ENCODE measurements around the gene HLA-DQA2. TPM values are rescaled to one million over a fixed set of nuclear protein-coding genes. Genes with fewer than 3 reads are reported as not detected.

Gene HLA-DQA2
- total and polyA plus RNA-seq, 2 experiments from 2014 or later = not detected

GRCh38 chr6:32775071-32775470, 33.9 kb downstream of the HLA-DQA2 start (continued):
- TF ChIP-seq, protein P1, sequence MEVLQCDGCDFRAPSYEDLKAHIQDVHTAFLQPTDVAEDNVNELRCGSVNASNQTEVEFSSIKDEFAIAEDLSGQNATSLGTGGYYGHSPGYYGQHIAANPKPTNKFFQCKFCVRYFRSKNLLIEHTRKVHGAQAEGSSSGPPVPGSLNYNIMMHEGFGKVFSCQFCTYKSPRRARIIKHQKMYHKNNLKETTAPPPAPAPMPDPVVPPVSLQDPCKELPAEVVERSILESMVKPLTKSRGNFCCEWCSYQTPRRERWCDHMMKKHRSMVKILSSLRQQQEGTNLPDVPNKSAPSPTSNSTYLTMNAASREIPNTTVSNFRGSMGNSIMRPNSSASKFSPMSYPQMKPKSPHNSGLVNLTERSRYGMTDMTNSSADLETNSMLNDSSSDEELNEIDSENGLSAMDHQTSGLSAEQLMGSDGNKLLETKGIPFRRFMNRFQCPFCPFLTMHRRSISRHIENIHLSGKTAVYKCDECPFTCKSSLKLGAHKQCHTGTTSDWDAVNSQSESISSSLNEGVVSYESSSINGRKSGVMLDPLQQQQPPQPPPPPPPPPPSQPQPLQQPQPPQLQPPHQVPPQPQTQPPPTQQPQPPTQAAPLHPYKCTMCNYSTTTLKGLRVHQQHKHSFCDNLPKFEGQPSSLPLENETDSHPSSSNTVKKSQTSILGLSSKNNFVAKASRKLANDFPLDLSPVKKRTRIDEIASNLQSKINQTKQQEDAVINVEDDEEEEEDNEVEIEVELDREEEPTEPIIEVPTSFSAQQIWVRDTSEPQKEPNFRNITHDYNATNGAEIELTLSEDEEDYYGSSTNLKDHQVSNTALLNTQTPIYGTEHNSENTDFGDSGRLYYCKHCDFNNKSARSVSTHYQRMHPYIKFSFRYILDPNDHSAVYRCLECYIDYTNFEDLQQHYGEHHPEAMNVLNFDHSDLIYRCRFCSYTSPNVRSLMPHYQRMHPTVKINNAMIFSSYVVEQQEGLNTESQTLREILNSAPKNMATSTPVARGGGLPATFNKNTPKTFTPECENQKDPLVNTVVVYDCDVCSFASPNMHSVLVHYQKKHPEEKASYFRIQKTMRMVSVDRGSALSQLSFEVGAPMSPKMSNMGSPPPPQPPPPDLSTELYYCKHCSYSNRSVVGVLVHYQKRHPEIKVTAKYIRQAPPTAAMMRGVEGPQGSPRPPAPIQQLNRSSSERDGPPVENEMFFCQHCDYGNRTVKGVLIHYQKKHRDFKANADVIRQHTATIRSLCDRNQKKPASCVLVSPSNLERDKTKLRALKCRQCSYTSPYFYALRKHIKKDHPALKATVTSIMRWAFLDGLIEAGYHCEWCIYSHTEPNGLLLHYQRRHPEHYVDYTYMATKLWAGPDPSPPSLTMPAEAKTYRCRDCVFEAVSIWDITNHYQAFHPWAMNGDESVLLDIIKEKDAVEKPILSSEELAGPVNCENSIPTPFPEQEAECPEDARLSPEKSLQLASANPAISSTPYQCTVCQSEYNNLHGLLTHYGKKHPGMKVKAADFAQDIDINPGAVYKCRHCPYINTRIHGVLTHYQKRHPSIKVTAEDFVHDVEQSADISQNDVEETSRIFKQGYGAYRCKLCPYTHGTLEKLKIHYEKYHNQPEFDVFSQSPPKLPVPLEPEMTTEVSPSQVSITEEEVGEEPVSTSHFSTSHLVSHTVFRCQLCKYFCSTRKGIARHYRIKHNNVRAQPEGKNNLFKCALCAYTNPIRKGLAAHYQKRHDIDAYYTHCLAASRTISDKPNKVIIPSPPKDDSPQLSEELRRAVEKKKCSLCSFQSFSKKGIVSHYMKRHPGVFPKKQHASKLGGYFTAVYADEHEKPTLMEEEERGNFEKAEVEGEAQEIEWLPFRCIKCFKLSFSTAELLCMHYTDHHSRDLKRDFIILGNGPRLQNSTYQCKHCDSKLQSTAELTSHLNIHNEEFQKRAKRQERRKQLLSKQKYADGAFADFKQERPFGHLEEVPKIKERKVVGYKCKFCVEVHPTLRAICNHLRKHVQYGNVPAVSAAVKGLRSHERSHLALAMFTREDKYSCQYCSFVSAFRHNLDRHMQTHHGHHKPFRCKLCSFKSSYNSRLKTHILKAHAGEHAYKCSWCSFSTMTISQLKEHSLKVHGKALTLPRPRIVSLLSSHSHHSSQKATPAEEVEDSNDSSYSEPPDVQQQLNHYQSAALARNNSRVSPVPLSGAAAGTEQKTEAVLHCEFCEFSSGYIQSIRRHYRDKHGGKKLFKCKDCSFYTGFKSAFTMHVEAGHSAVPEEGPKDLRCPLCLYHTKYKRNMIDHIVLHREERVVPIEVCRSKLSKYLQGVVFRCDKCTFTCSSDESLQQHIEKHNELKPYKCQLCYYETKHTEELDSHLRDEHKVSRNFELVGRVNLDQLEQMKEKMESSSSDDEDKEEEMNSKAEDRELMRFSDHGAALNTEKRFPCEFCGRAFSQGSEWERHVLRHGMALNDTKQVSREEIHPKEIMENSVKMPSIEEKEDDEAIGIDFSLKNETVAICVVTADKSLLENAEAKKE (CRISPR knock-in tag; IDR thresholded peaks at IDR 0.05) = no peak
- TF ChIP-seq POLR2AphosphoS5 (IDR thresholded peaks at IDR 0.05; ENCODE audit: low read depth) (no peak), JUNB (IDR thresholded peaks at IDR 0.05; ENCODE audit: unreplicated experiment) (no peak), EZH2 (IDR thresholded peaks at IDR 0.05; ENCODE audit: low read depth, unreplicated experiment) (no peak)

DNA sequence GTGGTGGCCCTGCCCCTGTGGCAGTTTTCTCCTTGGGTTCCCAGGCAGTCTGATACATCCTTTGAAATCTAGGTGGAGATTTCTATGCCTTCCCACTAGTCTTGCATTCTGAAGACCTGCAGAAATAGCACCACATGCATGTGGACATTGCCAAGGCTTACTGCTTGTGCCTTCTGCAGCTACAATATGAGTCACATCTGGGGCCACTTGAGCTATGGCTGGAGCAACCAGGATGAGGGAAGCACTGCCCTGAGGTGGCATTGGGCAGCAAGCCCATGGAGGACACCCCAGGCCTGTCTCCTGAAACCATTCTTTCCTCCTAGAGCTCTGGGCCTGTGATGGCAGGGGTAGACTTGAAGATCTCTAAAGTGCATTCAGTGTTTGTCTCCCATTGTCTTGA, 37.8 kb downstream of the HLA-DQA2 start:
- peaks cover 2% of the 10 kb centered on the region; the same call in 2 of the 3 replicates for H3K4me1 Mint-ChIP-seq
- Histone ChIP-seq H3F3A (replicated peaks; ENCODE audit: low read depth) (no peaks in the 10 kb centered on the region), H3K4me1 (ENCODE audit: insufficient read depth) (no peaks in the 10 kb centered on the region), H3K79me2 (replicated peaks; ENCODE audit: insufficient read depth) (no peaks in the 10 kb centered on the region), H3K4me3 (no peak overlapping the region), H2AFZ (no peak overlapping the region), H4K20me1 (replicated peaks; ENCODE audit: insufficient read depth) (no peaks in the 10 kb centered on the region), H3K4me2 (no peak overlapping the region), H3K27ac (ENCODE audit: low read depth) (no peak overlapping the region), H3K9me2 (ENCODE audit: insufficient read depth) (peaks cover 5% of the 10 kb centered on the region; the same call in 1 of the 2 replicates), H3K36me3 (ENCODE audit: insufficient read depth) (no peaks in the 10 kb centered on the region), H3K27me3 (ENCODE audit: insufficient read depth) (no peaks in the 10 kb centered on the region)
- DNase-seq (ENCODE audit: low spot score) = no peak
- H3K27me3 Mint-ChIP-seq (ENCODE audit: insufficient read depth, low read depth, poor library complexity) = no peaks in the 10 kb centered on the region
- H3K27ac Mint-ChIP-seq = no peak overlapping the region
- peaks cover 8% of the 10 kb centered on the region; the same call in 1 of the 3 replicates for H3K9me3 Mint-ChIP-seq
- no peak for ATAC-seq
- no peaks in the 10 kb centered on the region for H3K36me3 Mint-ChIP-seq (ENCODE audit: low read depth)
- no peak overlapping the region for H3K4me3 Mint-ChIP-seq
- TF ChIP-seq CREB1 (CRISPR knock-in tag; IDR thresholded peaks at IDR 0.05; ENCODE audit: low read depth) (no peak), EZH2 (IDR thresholded peaks at IDR 0.05; ENCODE audit: low read depth, unreplicated experiment) (no peak), ETS1 (IDR thresholded peaks at IDR 0.05) (no peak), POLR2AphosphoS5 (IDR thresholded peaks at IDR 0.05; ENCODE audit: low read depth) (no peak), REST (IDR thresholded peaks at IDR 0.05; ENCODE audit: unreplicated experiment) (no peak), STAT1 (IDR thresholded peaks at IDR 0.05; ENCODE audit: unreplicated experiment) (no peak)
- TF ChIP-seq, protein P2, sequence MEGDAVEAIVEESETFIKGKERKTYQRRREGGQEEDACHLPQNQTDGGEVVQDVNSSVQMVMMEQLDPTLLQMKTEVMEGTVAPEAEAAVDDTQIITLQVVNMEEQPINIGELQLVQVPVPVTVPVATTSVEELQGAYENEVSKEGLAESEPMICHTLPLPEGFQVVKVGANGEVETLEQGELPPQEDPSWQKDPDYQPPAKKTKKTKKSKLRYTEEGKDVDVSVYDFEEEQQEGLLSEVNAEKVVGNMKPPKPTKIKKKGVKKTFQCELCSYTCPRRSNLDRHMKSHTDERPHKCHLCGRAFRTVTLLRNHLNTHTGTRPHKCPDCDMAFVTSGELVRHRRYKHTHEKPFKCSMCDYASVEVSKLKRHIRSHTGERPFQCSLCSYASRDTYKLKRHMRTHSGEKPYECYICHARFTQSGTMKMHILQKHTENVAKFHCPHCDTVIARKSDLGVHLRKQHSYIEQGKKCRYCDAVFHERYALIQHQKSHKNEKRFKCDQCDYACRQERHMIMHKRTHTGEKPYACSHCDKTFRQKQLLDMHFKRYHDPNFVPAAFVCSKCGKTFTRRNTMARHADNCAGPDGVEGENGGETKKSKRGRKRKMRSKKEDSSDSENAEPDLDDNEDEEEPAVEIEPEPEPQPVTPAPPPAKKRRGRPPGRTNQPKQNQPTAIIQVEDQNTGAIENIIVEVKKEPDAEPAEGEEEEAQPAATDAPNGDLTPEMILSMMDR (conservative IDR thresholded peaks at IDR 0.05; ENCODE audit: low read depth in 2 of 2) = no peak

Measured in GM23338 (cell line).